Heart left ventricle (tissue), 13 donors: Measurements from ENCODE around the gene NEFH.

Source experiments
- CTCF ChIP-seq, 12 donors: fragments of 200-600 bp; sonication (generic) in 4 of 12; IDR thresholded peaks; one replicate each; pipeline versions ENCODE4 v1.5.0 to v1.8.0; 2018 to 2022; ENCODE audit warnings: antibody characterized with exemption in 12 of 12, mild to moderate bottlenecking in 5 of 12
- POLR2A ChIP-seq, 2 donors: fragments of 450-650 bp; IDR thresholded peaks; one replicate each; pipeline ENCODE4 v1.6.1; 2017; ENCODE audit warnings: antibody characterized with exemption in 2 of 2, mild to moderate bottlenecking in 2 of 2, moderate library complexity in 2 of 2
- donor health status: ischemic (EF 13 %, LVEDD 7.1; RV severe dilation, severe dysfunction).
- donor health status: DM: no; HTN: yes; CAD: no.
- donor health status: DM: no; HTN: no; CAD: no.
- donor health status: ischemic (EF 25% LVEDD 6.9; RV normal size, moderate dysfunction).
- donor health status: ischemic (EF 25% LVEDD 5.7; RV mildly dilated, moderate dysfunction).
- donor health status: ischemic (EF 35%, LVEDD 5.7; RV mildly dilated, moderate dysfunction).
- donor health status: nonischemic (EF 11% LVEDD 7.7; RV severe dilation, severe dysfunction).
- donor health status: DM: yes; HTN: yes; CAD: no.
- donor health status: PGD.
- donor health status: ischemic (EF 29% LVEDD 5.4; RV normal size, mild dysfunction).
- donor health status: nonischemic (EF 23%, LVEDD 6.1; RV moderate dilation, normal function).

- no peak for TF ChIP-seq CTCF (IDR thresholded peaks at IDR 0.05)
- TF ChIP-seq POLR2A (IDR thresholded peaks at IDR 0.05) = no peak
Observed at GRCh38 chr22:29433856-29434255, 46.2 kb upstream of the NEFH start.
